Measurements from ENCODE around the gene VBP1.
A peak's percentile ranks its signal among the peaks of the same experiment; 100 is the strongest.
"Not testable (repeated sequence)": the region's sequence is repeated elsewhere in the genome, so short reads cannot be mapped to it uniquely, and the experiment has no call there.

VBP1 gene

DNA sequence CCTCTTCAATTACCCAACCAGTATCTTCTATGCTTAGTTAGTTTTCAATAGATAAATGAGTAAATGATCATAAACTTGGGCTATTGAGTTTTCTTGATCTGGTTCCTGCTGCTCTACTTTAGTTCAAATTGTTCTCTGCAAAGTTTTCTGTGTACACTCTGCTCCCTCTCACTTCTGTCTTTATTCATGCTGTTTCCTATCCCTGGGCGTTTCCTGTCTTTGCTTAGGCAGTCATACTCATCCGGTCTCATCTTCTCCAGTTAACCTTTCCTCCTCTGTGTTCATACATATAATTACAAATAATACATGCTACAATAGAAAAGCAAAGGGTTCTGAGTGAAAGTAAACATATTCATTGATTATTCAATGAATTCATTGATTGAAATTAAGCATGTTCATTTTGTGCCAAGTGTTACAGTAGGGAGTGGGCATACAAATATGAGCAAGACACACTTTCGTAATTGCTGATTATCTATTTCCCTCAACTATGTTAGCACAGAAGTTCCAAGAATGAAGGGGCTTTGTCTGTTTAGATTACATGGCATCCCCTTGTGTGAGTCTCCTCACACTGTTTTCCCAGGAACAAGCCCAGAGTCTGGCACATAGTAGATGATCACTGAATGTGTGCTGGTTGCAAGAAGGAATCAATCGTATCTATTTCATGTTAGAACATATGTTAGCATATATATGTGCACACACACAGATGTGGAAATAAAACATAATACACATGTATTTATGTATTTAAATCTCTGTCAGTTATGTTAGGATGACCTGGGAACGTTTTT lies 46.9 kb downstream of the VBP1 start:
- H3K4me3 ChIP-seq (ENCODE audit: low read length), result no peak overlapping the region
- DNase-seq (ENCODE audit: low read depth), result no peak
- TF ChIP-seq, protein P1, sequence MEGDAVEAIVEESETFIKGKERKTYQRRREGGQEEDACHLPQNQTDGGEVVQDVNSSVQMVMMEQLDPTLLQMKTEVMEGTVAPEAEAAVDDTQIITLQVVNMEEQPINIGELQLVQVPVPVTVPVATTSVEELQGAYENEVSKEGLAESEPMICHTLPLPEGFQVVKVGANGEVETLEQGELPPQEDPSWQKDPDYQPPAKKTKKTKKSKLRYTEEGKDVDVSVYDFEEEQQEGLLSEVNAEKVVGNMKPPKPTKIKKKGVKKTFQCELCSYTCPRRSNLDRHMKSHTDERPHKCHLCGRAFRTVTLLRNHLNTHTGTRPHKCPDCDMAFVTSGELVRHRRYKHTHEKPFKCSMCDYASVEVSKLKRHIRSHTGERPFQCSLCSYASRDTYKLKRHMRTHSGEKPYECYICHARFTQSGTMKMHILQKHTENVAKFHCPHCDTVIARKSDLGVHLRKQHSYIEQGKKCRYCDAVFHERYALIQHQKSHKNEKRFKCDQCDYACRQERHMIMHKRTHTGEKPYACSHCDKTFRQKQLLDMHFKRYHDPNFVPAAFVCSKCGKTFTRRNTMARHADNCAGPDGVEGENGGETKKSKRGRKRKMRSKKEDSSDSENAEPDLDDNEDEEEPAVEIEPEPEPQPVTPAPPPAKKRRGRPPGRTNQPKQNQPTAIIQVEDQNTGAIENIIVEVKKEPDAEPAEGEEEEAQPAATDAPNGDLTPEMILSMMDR (IDR thresholded peaks at IDR 0.05; ENCODE audit: insufficient read depth, low read depth, low read length, missing control alignments), result no peak

DNA sequence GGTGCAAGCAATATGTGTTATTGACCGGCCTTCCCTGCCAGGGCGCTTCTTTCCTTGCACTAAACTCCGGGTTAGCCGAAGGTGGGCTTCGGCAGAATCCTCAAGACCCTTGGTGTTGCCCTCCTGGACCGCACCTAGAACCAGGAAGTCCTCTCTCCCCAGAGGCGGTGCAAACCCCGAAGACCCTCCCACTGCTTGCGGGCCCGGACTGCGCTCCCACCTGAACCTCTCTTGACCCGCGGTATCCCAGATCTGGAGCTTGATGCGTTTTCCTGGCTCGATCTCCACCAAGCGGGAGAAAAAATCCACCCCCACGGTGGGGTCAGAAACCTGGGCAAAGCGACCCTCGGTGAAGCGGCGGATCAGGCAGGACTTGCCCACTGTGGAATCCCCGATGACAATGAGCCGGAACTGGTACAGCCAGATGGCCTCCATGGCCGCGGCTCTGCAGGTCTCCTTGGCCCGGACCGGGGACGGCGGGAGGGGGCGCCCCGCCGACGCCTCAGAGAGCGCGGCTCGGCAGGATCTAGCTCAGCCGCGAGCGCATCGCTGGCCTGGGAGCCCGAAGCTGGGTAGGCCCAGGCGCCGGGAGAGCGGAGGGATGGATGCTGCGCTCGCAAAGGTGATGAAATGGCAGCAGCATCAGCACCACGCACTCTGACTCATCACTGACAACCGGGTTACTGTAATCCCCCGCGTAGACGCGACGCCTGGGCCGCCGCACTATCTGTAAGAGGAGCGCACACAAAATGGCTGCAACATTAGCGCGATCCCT lies 47.8 kb downstream of the VBP1 start, which contains the start of gene RAB39B:
Gene RAB39B (minus strand): TSS at position 638 of the 775 bp plus-strand sequence. CDS start 203 bp downstream, at position 435.
- peak; percentile 75 for DNase-seq (ENCODE audit: low read depth)
- TF ChIP-seq, protein P1 (IDR thresholded peaks at IDR 0.05; ENCODE audit: insufficient read depth, low read depth, low read length, missing control alignments), result no peak
- no peak within 1 kb of the TSS for H3K4me3 ChIP-seq (ENCODE audit: low read length)

DNA sequence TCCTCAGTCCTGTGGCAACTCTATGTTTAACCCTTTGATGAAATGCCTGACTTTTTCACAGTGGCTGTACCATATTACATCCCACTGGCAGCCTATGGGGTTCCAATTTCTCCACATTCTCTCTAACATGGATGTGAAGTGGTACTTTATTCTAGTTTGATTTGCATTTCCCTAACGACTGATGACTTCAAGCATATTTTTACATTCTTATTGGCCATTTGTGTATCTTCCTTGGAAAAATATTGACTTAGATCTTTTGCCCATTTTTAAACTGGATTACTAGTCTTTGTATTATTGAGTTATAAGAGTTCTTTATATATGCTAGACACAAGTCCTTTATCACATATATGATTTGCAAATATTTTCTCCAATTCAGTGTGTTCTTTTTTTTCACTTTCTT lies 50.2 kb downstream of the VBP1 start:
- DNase-seq (ENCODE audit: low read depth), result no peak
- H3K4me3 ChIP-seq (ENCODE audit: low read length), result no peak overlapping the region
- TF ChIP-seq, protein P1 (IDR thresholded peaks at IDR 0.05; ENCODE audit: insufficient read depth, low read depth, low read length, missing control alignments), result no peak

DNA sequence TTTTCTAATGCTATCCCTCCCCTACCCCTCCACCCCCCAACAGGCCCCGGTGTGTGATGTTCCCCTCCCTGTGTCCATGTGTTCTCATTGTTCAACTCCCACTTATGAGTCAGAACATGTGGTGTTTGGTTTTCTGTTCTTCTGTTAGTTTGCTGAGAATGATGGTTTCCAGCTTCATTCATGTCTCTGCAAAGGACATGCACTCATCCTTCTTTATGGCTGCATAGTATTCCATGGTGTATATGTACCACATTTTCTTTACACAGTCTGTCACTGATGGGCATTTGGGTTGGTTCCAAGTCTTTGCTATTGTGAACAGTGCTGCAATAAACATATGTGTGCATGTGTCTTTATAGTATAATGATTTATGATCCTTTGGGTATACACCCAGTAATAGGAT lies 51.7 kb downstream of the VBP1 start:
- not testable (repeated sequence) for H3K4me3 ChIP-seq (ENCODE audit: low read length); DNase-seq (ENCODE audit: low read depth)

DNA sequence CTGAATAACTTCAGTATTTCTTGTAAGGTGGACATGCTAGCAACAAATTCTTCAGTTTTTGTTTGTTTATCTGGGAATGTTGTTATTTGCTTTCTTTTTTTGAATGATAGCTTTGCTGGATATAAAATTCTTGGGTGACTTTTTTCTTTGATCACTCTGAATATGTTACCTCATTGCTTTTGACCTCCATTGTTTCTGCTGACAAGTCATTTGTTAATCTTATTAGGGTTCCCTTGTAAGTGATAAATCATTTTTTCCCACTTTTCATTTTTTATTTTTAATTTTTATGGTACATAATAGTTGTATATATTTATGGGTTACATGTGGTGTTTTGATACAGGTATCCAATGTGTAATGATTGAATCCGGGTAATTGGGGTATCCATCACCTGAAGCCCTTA lies 54.7 kb downstream of the VBP1 start:
- TF ChIP-seq, protein P1 (IDR thresholded peaks at IDR 0.05; ENCODE audit: insufficient read depth, low read depth, low read length, missing control alignments), result no peak
- H3K4me3 ChIP-seq (ENCODE audit: low read length), result no peak overlapping the region
- DNase-seq (ENCODE audit: low read depth), result no peak

DNA sequence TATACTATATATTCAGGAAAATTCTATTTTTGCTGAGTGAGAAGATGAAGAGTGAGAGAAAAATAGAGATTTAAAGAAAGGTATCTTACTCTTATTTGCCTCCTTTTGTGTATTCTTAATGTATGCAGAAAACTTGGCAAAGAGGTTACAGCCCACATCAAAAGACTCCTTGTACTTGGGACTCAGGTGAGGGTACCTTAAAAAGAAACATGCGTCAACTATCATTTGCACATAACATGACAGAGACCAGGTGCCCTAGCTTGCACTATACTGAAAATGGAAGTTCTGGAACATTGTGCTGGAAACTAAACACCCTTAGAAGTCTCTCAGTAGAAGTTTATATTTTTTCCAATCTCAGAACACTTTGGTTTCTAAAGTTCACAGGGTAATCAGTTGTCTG lies 63.6 kb downstream of the VBP1 start:
- no peak for DNase-seq (ENCODE audit: low read depth)
- TF ChIP-seq, protein P1 (IDR thresholded peaks at IDR 0.05; ENCODE audit: insufficient read depth, low read depth, low read length, missing control alignments), result no peak
- H3K4me3 ChIP-seq (ENCODE audit: low read length), result no peak overlapping the region
